HEK293T (cell line): ENCODE measurements around the gene CDH13.

ENCODE experiments used
- ARNT ChIP-seq: fragments of 450-650 bp; IDR thresholded peaks from 2 replicates; pipeline ENCODE4 v1.6.1; 2017; ENCODE audit warnings: mild to moderate bottlenecking
- BHLHE40 ChIP-seq: fragments of 450-650 bp; IDR thresholded peaks from 2 replicates; pipeline ENCODE4 v1.6.1; 2016; ENCODE audit warnings: mild to moderate bottlenecking, moderate library complexity, borderline replicate concordance
- FOXK2 ChIP-seq: fragments of 450-650 bp; IDR thresholded peaks from 2 replicates; pipeline ENCODE4 v1.6.1; 2016; ENCODE audit warnings: mild to moderate bottlenecking
- FOXM1 ChIP-seq: fragments of 450-650 bp; IDR thresholded peaks from 2 replicates; pipeline ENCODE4 v1.6.1; 2017; ENCODE audit warnings: mild to moderate bottlenecking, borderline replicate concordance
- L3MBTL2 ChIP-seq: fragments of 450-650 bp; conservative IDR thresholded peaks from 2 replicates; pipeline ENCODE4 v1.6.1; 2016; ENCODE audit warnings: mild to moderate bottlenecking
- LEF1 ChIP-seq: fragments of 450-650 bp; IDR thresholded peaks from 2 replicates; pipeline ENCODE4 v1.6.1; 2017; ENCODE audit warnings: mild to moderate bottlenecking, borderline replicate concordance
- NFRKB ChIP-seq: fragments of 450-650 bp; IDR thresholded peaks from 2 replicates; pipeline ENCODE4 v1.6.1; 2016; ENCODE audit warnings: mild to moderate bottlenecking, moderate library complexity
- SP1 ChIP-seq: fragments of 450-650 bp; IDR thresholded peaks from 2 replicates; pipeline ENCODE4 v1.6.1; 2017
- SUZ12 ChIP-seq: fragments of 450-650 bp; IDR thresholded peaks from 2 replicates; pipeline ENCODE4 v1.6.1; 2016; ENCODE audit warnings: mild to moderate bottlenecking
- TARDBP ChIP-seq: fragments of 450-650 bp; IDR thresholded peaks from 2 replicates; pipeline ENCODE4 v1.6.1; 2016
- ZNF384 ChIP-seq: fragments of 450-650 bp; IDR thresholded peaks from 2 replicates; pipeline ENCODE4 v1.6.1; 2016

GRCh38 chr16:83023640-83024039 lies 396.9 kb downstream of the CDH13 start:
- TF ChIP-seq SP1: no peak
- no peak for TF ChIP-seq SUZ12
- TF ChIP-seq TARDBP: no peak
- TF ChIP-seq L3MBTL2: no peak
- no peak for TF ChIP-seq FOXK2
- TF ChIP-seq ZNF384: no peak
- TF ChIP-seq ARNT: no peak
- TF ChIP-seq NFRKB: no peak
- no peak for TF ChIP-seq LEF1
- TF ChIP-seq BHLHE40: no peak
- TF ChIP-seq FOXM1: no peak
